GM04503 (cell line): ENCODE results near the gene DNAJC22.
"Not testable (repeated sequence)": the region's sequence is repeated elsewhere in the genome, so short reads cannot be mapped to it uniquely, and the experiment has no call there.

Experiments used
- DNase-seq: peaks from one replicate; pipeline ENCODE4 v3.0.0-alpha.2; 2012; ENCODE audit warnings: low read depth

The DNAJC22 gene

GRCh38 chr12:49375406-49375805 lies 28.7 kb downstream of the DNAJC22 start:
- DNase-seq: no peak

- no peak for DNase-seq
These were observed 30.7 kb downstream of the DNAJC22 start for GRCh38 chr12:49377386-49377785.

- DNase-seq: not testable (repeated sequence)
These were observed 33.5 kb downstream of the DNAJC22 start for GRCh38 chr12:49380184-49380583.

- DNase-seq: no peak
These were observed 42.1 kb downstream of the DNAJC22 start for GRCh38 chr12:49388682-49389386.

- no peak for DNase-seq
These were observed 42.7 kb downstream of the DNAJC22 start for GRCh38 chr12:49389387-49389703.

- DNase-seq: no peak
These were observed 50.3 kb downstream of the DNAJC22 start for GRCh38 chr12:49397000-49397399.

GRCh38 chr12:49400304-49400703 lies 53.6 kb downstream of the DNAJC22 start:
- DNase-seq: no peak
